IMR-90 (cell line): ENCODE data around the gene CHMP5. TPM values are rescaled to one million over a fixed set of nuclear protein-coding genes. Genes with fewer than 3 reads are reported as not detected.
A peak's percentile ranks its signal among the peaks of the same experiment; 100 is the strongest.

Source experiments
- ATAC-seq: fragments of 200-7000 bp; cut with Tn5 transposase; 2 replicates; pipeline ENCODE4 v1.9.1; 2020; ENCODE audit warnings: low read depth, mild to moderate bottlenecking, moderate library complexity
- BruUV-seq: library from RNA; stranded (reverse); fragments of 400-500 nt; replicated peaks from 2 replicates; lab custom pipeline; 2021; lab: Mats Ljungman, UMichigan
- CTCF ChIA-PET: fragments of 300-600 bp; formaldehyde crosslinking; extraction: SDS; loops from one replicate; lab custom pipeline; 2021; ENCODE audit warnings: antibody characterized with exemption; lab: Yijun Ruan, JAX
- POLR2A ChIA-PET: fragments of 300-600 bp; sonication (Branson Sonifier 250); formaldehyde crosslinking; loops from one replicate; lab custom pipeline; 2022; ENCODE audit warnings: antibody characterized with exemption; ENCODE audit not compliant: unreplicated experiment; lab: Charles Lee
- DNase-seq: peaks from one replicate; pipeline ENCODE4 v3.0.0; 2013
- H2AFZ ChIP-seq: replicated peaks from 2 replicates; pipeline ENCODE3; 2013; ENCODE audit warnings: low read length, mild to moderate bottlenecking; ENCODE audit not compliant: poor library complexity
- H2AK5ac ChIP-seq: 2 replicates; pipeline ENCODE4 v1.6.1; 2013; ENCODE audit warnings: low read depth, low read length, inconsistent platforms
- H2AK9ac ChIP-seq: replicated peaks from 2 replicates; pipeline ENCODE3; 2013; ENCODE audit warnings: mild to moderate bottlenecking, low read depth, low read length, moderate library complexity; ENCODE audit not compliant: poor library complexity
- H2BK120ac ChIP-seq: 2 replicates; pipeline ENCODE4 v1.6.1; 2013; ENCODE audit warnings: low read depth, low read length, inconsistent platforms
- H2BK15ac ChIP-seq: 3 replicates; pipeline ENCODE4 v1.6.1; 2013; ENCODE audit warnings: low read depth, low read length, inconsistent platforms
- H2BK20ac ChIP-seq: 2 replicates; pipeline ENCODE4 v1.6.1; 2013; ENCODE audit warnings: low read depth, mild to moderate bottlenecking, inconsistent platforms, low read length, moderate library complexity
- H2BK5ac ChIP-seq: 2 replicates; pipeline ENCODE4 v1.6.1; 2013; ENCODE audit warnings: mild to moderate bottlenecking, low read depth, low read length, inconsistent platforms; ENCODE audit not compliant: poor library complexity, severe bottlenecking
- H3K14ac ChIP-seq: replicated peaks from 2 replicates; pipeline ENCODE4 v1.6.1; 2013; ENCODE audit warnings: low read depth, low read length, inconsistent platforms
- H3K18ac ChIP-seq: 2 replicates; pipeline ENCODE4 v1.6.1; 2013; ENCODE audit warnings: low read depth, low read length, control low read depth
- H3K23ac ChIP-seq: 2 replicates; pipeline ENCODE4 v1.6.1; 2013; ENCODE audit warnings: low read depth, low read length, inconsistent platforms
- H3K27ac ChIP-seq: 2 replicates; pipeline ENCODE4 v1.5.1; 2013; ENCODE audit warnings: mild to moderate bottlenecking, control low read depth, low read length; ENCODE audit not compliant: insufficient read depth
- H3K27me3 ChIP-seq: 2 replicates; pipeline ENCODE4 v1.6.1; 2013; ENCODE audit warnings: low read length; ENCODE audit not compliant: control insufficient read depth, insufficient read depth
- H3K36me3 ChIP-seq: 2 replicates; pipeline ENCODE4 v1.6.1; 2013; ENCODE audit warnings: low read length, mixed read lengths; ENCODE audit not compliant: control insufficient read depth, insufficient read depth
- H3K4ac ChIP-seq: 2 replicates; pipeline ENCODE4 v1.6.1; 2013; ENCODE audit warnings: low read depth, low read length, inconsistent platforms
- H3K4me1 ChIP-seq: 2 replicates; pipeline ENCODE4 v1.6.1; 2013; ENCODE audit warnings: low read length, mixed read lengths; ENCODE audit not compliant: control insufficient read depth, insufficient read depth
- H3K4me2 ChIP-seq: 2 replicates; pipeline ENCODE4 v1.6.1; 2013; ENCODE audit warnings: low read depth, mild to moderate bottlenecking, control low read depth, low read length, moderate library complexity
- H3K4me3 ChIP-seq: 2 replicates; pipeline ENCODE4 v1.5.1; 2013; ENCODE audit warnings: low read depth, mild to moderate bottlenecking, control low read depth, low read length, moderate library complexity; ENCODE audit not compliant: insufficient read depth
- H3K56ac ChIP-seq: 2 replicates; pipeline ENCODE4 v1.6.1; 2013; ENCODE audit warnings: low read length, inconsistent platforms; ENCODE audit not compliant: insufficient read depth; ENCODE audit errors: extremely low read depth
- H3K79me1 ChIP-seq, 2 experiments: 2 replicates each; pipeline ENCODE4 v1.6.1; 2013; ENCODE audit warnings: low read length in 2 of 2, inconsistent platforms in 1 of 2, low read depth in 1 of 2
- H3K9ac ChIP-seq: 2 replicates; pipeline ENCODE4 v1.6.1; 2013; ENCODE audit warnings: low read depth, low read length, control low read depth
- H3K9me1 ChIP-seq: 2 replicates; pipeline ENCODE4 v1.6.1; 2013; ENCODE audit warnings: low read length, inconsistent platforms; ENCODE audit not compliant: insufficient read depth
- H3K9me3 ChIP-seq: 2 replicates; pipeline ENCODE4 v1.6.1; 2013; ENCODE audit warnings: low read length; ENCODE audit not compliant: control insufficient read depth, insufficient read depth
- H4K20me1 ChIP-seq: 2 replicates; pipeline ENCODE4 v1.6.1; 2013; ENCODE audit warnings: low read length, inconsistent platforms; ENCODE audit not compliant: insufficient read depth
- H4K5ac ChIP-seq: 2 replicates; pipeline ENCODE4 v1.6.1; 2013; ENCODE audit warnings: mild to moderate bottlenecking, low read depth, low read length, control low read depth
- H4K8ac ChIP-seq, 2 experiments: 2 replicates each; pipeline ENCODE4 v1.6.1; 2013; ENCODE audit warnings: low read depth in 2 of 2, low read length in 2 of 2, control low read depth in 1 of 2, inconsistent platforms in 1 of 2
- H4K91ac ChIP-seq: 2 replicates; pipeline ENCODE4 v1.6.1; 2013; ENCODE audit warnings: low read depth, low read length, inconsistent platforms; ENCODE audit not compliant: insufficient read depth
- CHD1 ChIP-seq: IDR thresholded peaks from 2 replicates; pipeline ENCODE4 v1.6.1; 2012; ENCODE audit warnings: low read depth, low read length, improper control_type of control experiment
- FOS ChIP-seq: fragments of 150-350 bp; IDR thresholded peaks from 2 replicates; pipeline ENCODE4 v1.6.1; 2016; ENCODE audit warnings: low read depth, low read length
- POLR2A ChIP-seq: IDR thresholded peaks from 2 replicates; pipeline ENCODE4 v1.6.1; 2012; ENCODE audit warnings: mild to moderate bottlenecking, low read depth, low read length
- SMC3 ChIP-seq: fragments of 150-350 bp; IDR thresholded peaks from 2 replicates; pipeline ENCODE4 v1.6.1; 2016; ENCODE audit warnings: low read depth, mild to moderate bottlenecking, antibody characterized with exemption, low read length, moderate library complexity
- WGBS, 2 experiments: methylation state at CpG; one replicate each; pipeline versions ENCODE4 v1.1.5 to v1.1.7; 2013; ENCODE audit warnings: missing lambda C conversion rate in 2 of 2; ENCODE audit not compliant: insufficient read length in 1 of 2; ENCODE audit errors: extremely low coverage in 2 of 2; 5-methylcytosine and 5-hydroxymethylcytosine counted together
- dilution Hi-C: fragments of 300-500 bp; cut with HindIII; formaldehyde crosslinking; loops from one replicate; pipeline ENCODE4 v1.14.3; 2018; ENCODE audit warnings: low sequenced_read_pairs; ENCODE audit not compliant: unreplicated experiment
- in situ Hi-C: fragments of 300-500 bp; cut with MboI; formaldehyde crosslinking; loops from 3 replicates; pipeline ENCODE4 v1.14.3; 2019; ENCODE audit warnings: low sequenced_read_pairs, inconsistent platforms, mixed read lengths
- intact Hi-C: fragments of 100-400 bp; cut with micrococcal nuclease; formaldehyde crosslinking; loops from 2 replicates; pipeline ENCODE4 v1.10.0; 2022
- polyA plus RNA-seq, 3 experiments: library from polyadenylated mRNA; depleted of rRNA; stranded (reverse); fragments of >200 nt; gene quantifications; 2 replicates each; pipeline ENCODE4 v1.2.3, GENCODE V29; 2012; ENCODE audit warnings: low replicate concordance in 1 of 3
- total RNA-seq: library from RNA; depleted of rRNA; stranded (reverse); fragments of >200 nt; gene quantifications from 2 replicates; pipeline ENCODE4 v1.2.3, GENCODE V29; 2012
- TF ChIP-seq, protein P1 (sequence below): conservative IDR thresholded peaks from 2 replicates; pipeline ENCODE4 v1.5.1; 2012; ENCODE audit warnings: mild to moderate bottlenecking, low read depth, low read length, improper control_type of control experiment

The CHMP5 gene
- total and polyA plus RNA-seq, 2 of the 4 experiments (the other 2 are of a cell fraction) = 70.6 to 80.8 TPM

DNA sequence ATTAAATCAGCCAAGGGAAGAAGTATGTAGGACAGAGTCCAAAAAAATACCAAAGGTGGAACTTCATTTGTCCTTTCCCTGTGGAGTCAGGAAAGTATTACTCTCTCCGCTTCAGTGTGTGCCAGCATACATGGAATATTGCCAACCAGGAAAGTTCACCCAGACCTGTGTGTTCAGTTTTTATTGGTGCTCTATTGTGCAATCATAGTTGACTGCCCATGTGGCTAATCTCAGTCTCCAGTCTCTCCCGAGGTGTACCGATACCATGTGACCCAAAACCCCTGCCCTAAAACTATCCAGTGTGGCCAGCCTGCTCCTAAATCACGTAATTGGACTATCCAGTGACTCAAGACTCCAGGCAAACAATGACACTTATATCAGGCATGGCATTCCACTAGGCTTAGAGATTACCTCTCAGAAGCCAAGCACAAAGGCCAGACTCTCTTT is 64.3 kb downstream of the CHMP5 start (continued):
- TF ChIP-seq, protein P1, sequence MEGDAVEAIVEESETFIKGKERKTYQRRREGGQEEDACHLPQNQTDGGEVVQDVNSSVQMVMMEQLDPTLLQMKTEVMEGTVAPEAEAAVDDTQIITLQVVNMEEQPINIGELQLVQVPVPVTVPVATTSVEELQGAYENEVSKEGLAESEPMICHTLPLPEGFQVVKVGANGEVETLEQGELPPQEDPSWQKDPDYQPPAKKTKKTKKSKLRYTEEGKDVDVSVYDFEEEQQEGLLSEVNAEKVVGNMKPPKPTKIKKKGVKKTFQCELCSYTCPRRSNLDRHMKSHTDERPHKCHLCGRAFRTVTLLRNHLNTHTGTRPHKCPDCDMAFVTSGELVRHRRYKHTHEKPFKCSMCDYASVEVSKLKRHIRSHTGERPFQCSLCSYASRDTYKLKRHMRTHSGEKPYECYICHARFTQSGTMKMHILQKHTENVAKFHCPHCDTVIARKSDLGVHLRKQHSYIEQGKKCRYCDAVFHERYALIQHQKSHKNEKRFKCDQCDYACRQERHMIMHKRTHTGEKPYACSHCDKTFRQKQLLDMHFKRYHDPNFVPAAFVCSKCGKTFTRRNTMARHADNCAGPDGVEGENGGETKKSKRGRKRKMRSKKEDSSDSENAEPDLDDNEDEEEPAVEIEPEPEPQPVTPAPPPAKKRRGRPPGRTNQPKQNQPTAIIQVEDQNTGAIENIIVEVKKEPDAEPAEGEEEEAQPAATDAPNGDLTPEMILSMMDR = no peak

DNA sequence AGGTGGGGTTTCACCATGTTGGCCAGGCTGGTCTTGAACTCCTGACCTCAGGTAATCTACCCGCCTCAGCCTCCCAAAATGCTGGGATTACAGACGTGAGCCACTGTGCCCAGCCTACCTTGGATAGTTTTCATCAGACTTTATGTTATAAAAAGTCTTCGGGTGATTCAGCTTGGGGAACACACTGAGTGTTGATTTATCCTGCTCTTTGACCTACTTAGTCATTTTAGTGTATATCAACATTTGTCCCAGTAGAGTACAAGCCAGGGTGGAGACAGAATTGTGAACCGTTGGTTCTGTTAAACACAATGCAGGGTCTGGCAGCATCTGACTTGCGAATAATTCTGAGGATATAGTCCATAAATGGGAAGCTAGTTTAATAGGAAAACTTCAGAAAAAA is 65.1 kb downstream of the CHMP5 start:
- H3K18ac ChIP-seq = no peak overlapping the region
- no peak overlapping the region; a peak in 1 of 4 replicates for H4K8ac ChIP-seq
- H2BK15ac ChIP-seq = no peak overlapping the region
- peak overlapping the region; percentile 70; the same call in 1 of the 2 replicates for H3K4ac ChIP-seq
- H3K9ac ChIP-seq = no peak overlapping the region; the same call in 1 of the 2 replicates
- no peaks in the 10 kb centered on the region for H3K9me3 ChIP-seq
- TF ChIP-seq POLR2A (0 out of 2 replicates have a peak, but pooled peaks have one; percentile 22), SMC3 (no peak), FOS (peak; percentile 77), CHD1 (no peak)
- H2BK120ac ChIP-seq = no peak overlapping the region
- no peak overlapping the region for H3K56ac ChIP-seq
- peak; percentile 84 for ATAC-seq
- H3K4me1 ChIP-seq = peaks cover 17% of the 10 kb centered on the region
- no peaks in the 10 kb centered on the region for H4K20me1 ChIP-seq
- peak overlapping the region; percentile 62; the same call in 1 of the 2 replicates for H3K27ac ChIP-seq
- in situ Hi-C loops (no loop called here), intact Hi-C loops (loop anchor here (1.0 kb wide), 1 partner anchor 9 kb away; no protein-coding TSS in a partner anchor), dilution Hi-C loops (no loop called here)
- H3K27me3 ChIP-seq = no peaks in the 10 kb centered on the region
- no peak overlapping the region for H3K23ac ChIP-seq
- no peak overlapping the region for H3K4me3 ChIP-seq
- no peak overlapping the region for H2BK20ac ChIP-seq
- no peak overlapping the region; the same call in 1 of the 2 replicates for H3K4me2 ChIP-seq
- H2AFZ ChIP-seq = no peak overlapping the region
- DNase-seq = peak; percentile 87
- WGBS, 2 experiments = no CpG with 5 or more reads among the region's 5 CpGs
- H3K14ac ChIP-seq = no peak overlapping the region
- ChIA-PET POLR2A (no interaction called here), CTCF (interaction anchor here (0.9 to 1.0 kb wide), 2 partner anchors 43 to 123 kb away, joined by 3 read pairs; no protein-coding TSS in a partner anchor)
- 0 out of 2 replicates have a peak, but pooled peaks cover 10% of the 10 kb centered on the region for H3K9me1 ChIP-seq
- H3K79me1 ChIP-seq = peaks cover 11 to 34% of the 10 kb centered on the region in 2 experiments
- no TSS peak for BruUV-seq
- H2AK5ac ChIP-seq = no peak overlapping the region
- peaks cover 19% of the 10 kb centered on the region for H3K36me3 ChIP-seq
- H4K91ac ChIP-seq = no peak overlapping the region
- H2BK5ac ChIP-seq = peak overlapping the region; percentile 96
- no peak overlapping the region for H2AK9ac ChIP-seq
- no peak overlapping the region for H4K5ac ChIP-seq
